Activated T-helper 2 cell treated with anti-CD3 and anti-CD28 coated beads, Interferon-gamma antibody, Interleukin-2, Interleukin-4, amounts not matched to agents 10 μg/mL and 5 μg/mL and 100 μg/mL, durations not matched to agents 14 hours and 24 hours and 36 hours (primary cell): ENCODE measurements around the gene RPP30. TPM values are rescaled to one million over a fixed set of nuclear protein-coding genes. Genes with fewer than 3 reads are reported as not detected.
"Not testable (repeated sequence)": the region's sequence is repeated elsewhere in the genome, so short reads cannot be mapped to it uniquely, and the experiment has no call there.

Source experiments
- DNase-seq: peaks from one replicate; pipeline ENCODE4 v3.0.0; 2021; ENCODE audit warnings: low spot score
- H3K27ac Mint-ChIP-seq: one replicate; pipeline ENCODE4 v1.8.0; 2021; ENCODE audit warnings: mixed read lengths
- H3K27me3 Mint-ChIP-seq: one replicate; pipeline ENCODE4 v1.8.0; 2021; ENCODE audit warnings: low read depth, mixed read lengths
- H3K36me3 Mint-ChIP-seq: one replicate; pipeline ENCODE4 v1.8.0; 2021; ENCODE audit warnings: low read depth, mixed read lengths
- H3K4me1 Mint-ChIP-seq: one replicate; pipeline ENCODE4 v1.8.0; 2021; ENCODE audit warnings: low read depth, mixed read lengths
- H3K4me3 Mint-ChIP-seq: one replicate; pipeline ENCODE4 v1.8.0; 2021; ENCODE audit warnings: low read depth, mild to moderate bottlenecking, moderate library complexity, mixed read lengths
- H3K9me3 Mint-ChIP-seq: one replicate; pipeline ENCODE4 v1.8.0; 2021; ENCODE audit warnings: mixed read lengths
- intact Hi-C: fragments of 100-400 bp; cut with micrococcal nuclease; formaldehyde crosslinking; loops from one replicate; pipeline ENCODE4 v1.15.1; 2023
- total RNA-seq: library from RNA; stranded (reverse); gene quantifications from 2 replicates; pipeline ENCODE4 v1.2.3, GENCODE V29; 2022

RPP30 gene
- total RNA-seq, 1 donor from 2014 or later = 69.1 TPM

DNA sequence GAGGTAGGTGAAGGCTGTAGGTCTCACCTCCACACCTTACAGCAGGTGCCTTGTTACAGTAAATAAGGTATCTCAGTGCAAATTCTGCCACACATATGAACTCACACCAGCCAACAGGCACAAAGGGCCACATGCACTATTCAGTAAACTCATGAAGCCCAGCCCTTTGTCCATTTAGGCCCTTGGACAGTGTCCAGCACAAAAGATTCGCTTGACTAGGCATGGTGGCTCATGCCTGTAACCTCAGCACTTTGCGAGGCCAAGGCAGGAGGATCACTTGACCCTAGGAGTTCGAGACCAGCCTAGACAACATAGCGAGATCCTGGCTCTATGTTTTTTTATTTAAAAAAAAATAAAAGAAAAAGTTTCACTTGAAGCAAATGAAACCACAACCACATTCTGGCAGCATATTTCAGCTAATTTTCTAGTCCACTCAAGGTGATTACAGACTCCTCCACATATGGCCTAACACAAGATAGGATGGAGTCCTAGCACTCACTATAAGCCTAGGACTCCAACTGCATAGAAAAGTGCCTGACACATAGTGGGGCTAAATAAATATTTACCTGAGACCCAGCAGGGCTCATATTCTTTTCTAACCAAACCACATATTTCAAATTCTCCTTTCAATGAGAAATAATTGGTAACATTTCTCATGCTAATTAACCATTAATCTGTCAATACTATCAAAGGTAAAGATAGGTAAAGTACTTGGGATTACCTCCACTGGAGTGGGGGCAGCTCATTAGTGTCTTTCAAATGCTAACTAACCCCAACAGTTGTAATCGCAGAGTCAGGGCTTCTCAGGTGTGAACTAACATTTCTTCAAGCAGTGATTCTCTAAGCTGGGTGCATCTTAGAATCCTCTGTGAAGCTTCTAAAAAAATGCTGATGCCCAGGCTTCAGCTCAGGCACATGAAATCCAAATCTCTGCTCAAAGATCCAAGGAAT, 53.6 kb downstream of the RPP30 start:
- H3K9me3 Mint-ChIP-seq = no peaks in the 10 kb centered on the region
- intact Hi-C loops = no loop called here
- no peak overlapping the region for H3K27ac Mint-ChIP-seq
- no peaks in the 10 kb centered on the region for H3K36me3 Mint-ChIP-seq
- no peaks in the 10 kb centered on the region for H3K4me1 Mint-ChIP-seq
- DNase-seq = no peak
- H3K4me3 Mint-ChIP-seq = no peak overlapping the region
- peaks cover 42% of the 10 kb centered on the region for H3K27me3 Mint-ChIP-seq

DNA sequence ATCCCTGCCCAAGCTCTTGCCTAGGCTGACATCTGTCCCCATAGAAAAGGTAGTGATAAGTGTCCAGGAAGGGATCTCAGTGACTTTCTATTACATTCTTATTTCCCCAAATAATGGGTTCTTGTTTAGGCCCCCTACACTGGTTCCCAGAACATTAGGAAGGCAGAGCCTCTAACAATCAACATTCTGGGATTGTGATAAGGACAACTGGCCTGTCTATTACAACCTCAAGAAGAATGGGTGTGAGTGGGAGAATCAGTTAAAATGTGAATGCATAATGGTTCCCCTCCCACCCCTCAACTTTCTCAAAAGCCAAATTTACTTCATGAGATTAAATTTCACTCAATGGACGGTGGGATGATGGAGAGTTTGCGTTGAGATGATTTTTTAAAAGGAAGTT, 55.5 kb downstream of the RPP30 start:
- Mint-ChIP-seq H3K36me3 (no peaks in the 10 kb centered on the region), H3K27ac (no peak overlapping the region), H3K4me3 (no peak overlapping the region), H3K27me3 (peaks cover 43% of the 10 kb centered on the region), H3K4me1 (no peaks in the 10 kb centered on the region), H3K9me3 (no peaks in the 10 kb centered on the region)
- intact Hi-C loops = no loop called here
- no peak for DNase-seq

DNA sequence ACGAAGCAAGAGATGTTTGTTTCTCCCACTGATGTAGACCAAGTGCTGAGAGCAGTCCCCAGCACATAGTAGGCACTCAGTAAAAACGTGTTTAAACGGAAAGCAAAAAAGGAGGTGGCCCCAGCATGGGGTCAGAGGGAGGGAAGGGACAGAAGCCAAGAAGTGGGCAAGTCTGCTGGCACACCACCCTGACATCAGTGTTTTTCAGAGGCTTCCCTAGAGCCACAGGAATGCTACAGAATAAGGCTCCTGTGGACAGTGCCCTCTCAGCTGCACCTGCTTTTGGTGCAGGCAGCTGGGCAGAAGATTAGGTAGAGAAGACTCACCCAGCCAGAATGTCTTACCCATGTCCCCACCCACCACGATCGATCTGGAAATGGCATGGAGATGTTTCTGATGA, 57.4 kb downstream of the RPP30 start:
- no peaks in the 10 kb centered on the region for H3K9me3 Mint-ChIP-seq
- no peak overlapping the region for H3K4me3 Mint-ChIP-seq
- intact Hi-C loops = no loop called here
- no peak overlapping the region for H3K27ac Mint-ChIP-seq
- DNase-seq = no peak
- H3K4me1 Mint-ChIP-seq = no peaks in the 10 kb centered on the region
- H3K27me3 Mint-ChIP-seq = peaks cover 42% of the 10 kb centered on the region
- no peaks in the 10 kb centered on the region for H3K36me3 Mint-ChIP-seq

GRCh38 chr10:90930070-90930837, 58.5 kb downstream of the RPP30 start:
- intact Hi-C loops = no loop called here
- no peak for DNase-seq
- H3K4me3 Mint-ChIP-seq = no peak overlapping the region
- peaks cover 36% of the 10 kb centered on the region for H3K27me3 Mint-ChIP-seq
- H3K27ac Mint-ChIP-seq = no peak overlapping the region
- no peaks in the 10 kb centered on the region for H3K9me3 Mint-ChIP-seq
- peaks cover under 1% of the 10 kb centered on the region for H3K4me1 Mint-ChIP-seq
- H3K36me3 Mint-ChIP-seq = no peaks in the 10 kb centered on the region

DNA sequence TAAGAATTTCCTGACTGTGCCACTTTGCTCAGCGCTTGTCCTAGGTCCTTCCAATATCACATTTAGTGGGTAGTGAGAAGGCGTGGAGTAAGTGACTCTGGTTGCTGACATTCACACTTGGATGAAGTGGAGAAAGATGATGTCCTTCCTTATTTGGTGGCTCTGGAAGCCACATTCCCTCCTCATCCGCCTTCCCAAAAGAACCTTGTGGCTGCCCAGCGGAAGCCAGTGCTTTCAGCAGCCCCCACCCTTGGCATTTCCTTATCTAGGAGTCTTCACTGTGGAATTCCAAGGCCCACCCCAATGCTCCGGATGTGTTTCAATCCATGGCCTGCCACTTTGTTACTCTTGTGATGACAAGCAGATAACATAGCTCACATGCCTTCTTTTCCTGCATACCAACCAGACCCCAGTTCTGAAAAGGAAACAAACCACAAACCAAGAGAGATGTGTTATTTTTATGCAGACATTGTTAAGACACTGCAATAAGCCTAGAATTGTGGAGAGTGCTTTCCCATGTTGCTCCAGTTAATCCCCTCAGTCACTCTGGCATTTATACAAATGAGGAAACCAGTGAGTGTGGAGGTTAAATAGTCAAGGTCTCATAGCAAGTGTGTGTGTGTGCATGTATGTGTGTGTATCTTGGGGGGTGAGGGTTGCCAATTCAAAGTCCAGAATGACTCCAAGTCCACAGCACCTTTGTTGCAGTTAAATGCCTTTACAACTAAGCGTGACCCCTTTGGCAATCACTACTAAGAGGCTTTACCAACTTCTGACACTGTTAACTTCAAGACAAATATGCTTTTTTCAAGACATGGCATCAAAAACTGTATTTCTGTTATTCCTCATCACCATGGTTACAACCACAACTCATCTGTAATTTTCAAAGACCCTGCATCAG, 59.4 kb downstream of the RPP30 start:
- intact Hi-C loops = no loop called here
- Mint-ChIP-seq H3K4me1 (peaks cover 5% of the 10 kb centered on the region), H3K27me3 (peaks cover 36% of the 10 kb centered on the region), H3K9me3 (no peaks in the 10 kb centered on the region), H3K36me3 (no peaks in the 10 kb centered on the region), H3K4me3 (no peak overlapping the region), H3K27ac (no peak overlapping the region)
- no peak for DNase-seq

- peaks cover 5% of the 10 kb centered on the region for H3K4me1 Mint-ChIP-seq
Measured at GRCh38 chr10:90935581-90936275, 64.0 kb downstream of the RPP30 start.

DNA sequence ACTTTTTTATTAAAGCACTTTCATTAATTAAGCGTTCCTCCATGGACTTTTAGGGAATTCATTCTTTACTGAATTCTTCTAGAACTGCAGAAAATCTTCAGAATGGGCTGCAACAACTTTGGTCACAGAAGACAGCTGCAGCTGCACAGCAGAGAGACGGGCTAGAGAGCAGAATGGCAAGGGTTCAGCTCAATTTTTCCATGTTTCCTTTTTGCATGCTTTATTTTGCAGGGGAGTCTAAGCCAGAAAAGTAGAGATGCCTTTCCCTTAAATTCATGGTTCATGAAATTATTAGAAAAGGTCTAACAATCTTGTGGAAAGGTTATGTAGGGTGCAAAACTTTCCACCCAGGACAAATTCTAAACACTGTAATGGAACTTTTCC, 64.5 kb downstream of the RPP30 start:
- no peak overlapping the region for H3K4me3 Mint-ChIP-seq
- no peak overlapping the region for H3K27ac Mint-ChIP-seq
- intact Hi-C loops = no loop called here
- no peak for DNase-seq
- H3K36me3 Mint-ChIP-seq = no peaks in the 10 kb centered on the region
- no peaks in the 10 kb centered on the region for H3K9me3 Mint-ChIP-seq
- peaks cover 10% of the 10 kb centered on the region for H3K27me3 Mint-ChIP-seq
- H3K4me1 Mint-ChIP-seq = peaks cover 5% of the 10 kb centered on the region

More at GRCh38 chr10:90935581-90936275, 64.0 kb downstream of the RPP30 start:
- Mint-ChIP-seq H3K36me3 (no peaks in the 10 kb centered on the region), H3K27me3 (peaks cover 14% of the 10 kb centered on the region), H3K9me3 (no peaks in the 10 kb centered on the region), H3K4me3 (no peak overlapping the region), H3K27ac (no peak overlapping the region)
- intact Hi-C loops = no loop called here
- no peak for DNase-seq

GRCh38 chr10:90937645-90938258, 66.0 kb downstream of the RPP30 start:
- peaks cover 6% of the 10 kb centered on the region for H3K4me1 Mint-ChIP-seq
- intact Hi-C loops = no loop called here
- H3K9me3 Mint-ChIP-seq = no peaks in the 10 kb centered on the region
- no peaks in the 10 kb centered on the region for H3K36me3 Mint-ChIP-seq
- DNase-seq = no peak
- H3K27me3 Mint-ChIP-seq = peaks cover 3% of the 10 kb centered on the region
- H3K27ac Mint-ChIP-seq = no peak overlapping the region
- no peak overlapping the region for H3K4me3 Mint-ChIP-seq

- DNase-seq = no peak
- no peak overlapping the region for H3K27ac Mint-ChIP-seq
- H3K36me3 Mint-ChIP-seq = no peaks in the 10 kb centered on the region
- peaks cover 10% of the 10 kb centered on the region for H3K4me1 Mint-ChIP-seq
- H3K27me3 Mint-ChIP-seq = no peaks in the 10 kb centered on the region
- intact Hi-C loops = no loop called here
- H3K4me3 Mint-ChIP-seq = no peak overlapping the region
- H3K9me3 Mint-ChIP-seq = no peaks in the 10 kb centered on the region
Measured at GRCh38 chr10:90939116-90939515, 67.3 kb downstream of the RPP30 start.

DNA sequence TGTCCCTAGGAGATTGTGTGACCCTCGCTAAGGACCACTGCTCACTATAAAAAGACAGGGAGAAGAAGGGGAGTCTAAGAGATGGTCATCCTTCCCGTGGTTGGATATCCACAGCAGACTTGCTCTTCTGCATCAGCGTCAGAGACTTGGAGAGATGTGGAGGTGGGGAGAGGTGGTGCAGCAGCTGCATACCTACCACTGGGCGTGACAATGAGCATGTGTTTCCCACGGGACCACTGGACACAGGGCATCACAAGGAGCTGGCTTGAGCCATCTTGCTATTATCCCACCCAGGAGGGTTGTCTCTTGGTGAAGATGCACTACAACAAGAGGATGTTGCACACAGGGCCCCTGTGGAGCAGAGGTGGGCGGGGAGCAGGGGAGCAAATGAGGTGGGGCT, 67.9 kb downstream of the RPP30 start:
- H3K9me3 Mint-ChIP-seq = no peaks in the 10 kb centered on the region

DNA sequence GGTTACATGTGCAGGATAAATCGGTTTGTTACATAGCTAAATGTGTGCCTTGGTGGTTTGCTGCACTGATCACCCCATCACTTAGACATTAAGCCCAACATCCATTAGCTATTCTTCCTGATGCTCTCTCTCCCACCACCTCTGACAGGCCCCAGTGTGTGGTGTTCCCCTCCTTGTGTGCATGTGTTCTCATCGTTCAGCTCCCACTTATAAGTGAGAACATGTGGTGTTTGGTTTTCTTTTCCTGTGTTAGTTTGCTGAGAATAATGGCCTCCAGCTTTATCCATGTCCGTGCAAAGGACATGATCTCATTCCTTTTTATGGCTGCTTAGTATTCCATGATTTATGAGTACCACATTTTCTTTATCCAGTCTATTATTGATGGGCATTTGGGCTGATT, 71.2 kb downstream of the RPP30 start:
- H3K4me3 Mint-ChIP-seq, H3K36me3 Mint-ChIP-seq, H3K27ac Mint-ChIP-seq, DNase-seq, H3K27me3 Mint-ChIP-seq, H3K9me3 Mint-ChIP-seq, intact Hi-C loops: not testable (repeated sequence)
- peaks cover 25% of the 10 kb centered on the region for H3K4me1 Mint-ChIP-seq

More for the DNA sequence above, 67.9 kb downstream of the RPP30 start:
- no peaks in the 10 kb centered on the region for H3K36me3 Mint-ChIP-seq
- no peak overlapping the region for H3K27ac Mint-ChIP-seq
- no peak for DNase-seq
- peaks cover 10% of the 10 kb centered on the region for H3K4me1 Mint-ChIP-seq
- intact Hi-C loops = no loop called here
- no peaks in the 10 kb centered on the region for H3K27me3 Mint-ChIP-seq
- H3K4me3 Mint-ChIP-seq = no peak overlapping the region

GRCh38 chr10:90944749-90945148, 73.0 kb downstream of the RPP30 start:
- no peak for DNase-seq
- H3K27me3 Mint-ChIP-seq = no peaks in the 10 kb centered on the region
- intact Hi-C loops = no loop called here
- H3K9me3 Mint-ChIP-seq = peaks cover 13% of the 10 kb centered on the region
- peaks cover 30% of the 10 kb centered on the region for H3K4me1 Mint-ChIP-seq
- H3K4me3 Mint-ChIP-seq = no peak overlapping the region
- H3K27ac Mint-ChIP-seq = no peak overlapping the region
- peaks cover 13% of the 10 kb centered on the region for H3K36me3 Mint-ChIP-seq
